DOHH2 (cell line): Measurements from ENCODE around the gene UBE2K.

ENCODE experiments used
- CTCF ChIP-seq: fragments of 200-600 bp; sonication (generic); IDR thresholded peaks from one replicate; pipeline ENCODE4 v1.5.1; 2014; ENCODE audit warnings: antibody characterized with exemption, mild to moderate bottlenecking, low read depth, low read length; ENCODE audit not compliant: poor library complexity, severe bottlenecking
- EZH2phosphoT487 ChIP-seq: fragments of 200-600 bp; sonication (generic); IDR thresholded peaks from 2 replicates; pipeline ENCODE4 v1.6.1; 2017; ENCODE audit warnings: borderline replicate concordance, mild to moderate bottlenecking, antibody characterized with exemption, low read length, moderate library complexity, mixed read lengths

DNA sequence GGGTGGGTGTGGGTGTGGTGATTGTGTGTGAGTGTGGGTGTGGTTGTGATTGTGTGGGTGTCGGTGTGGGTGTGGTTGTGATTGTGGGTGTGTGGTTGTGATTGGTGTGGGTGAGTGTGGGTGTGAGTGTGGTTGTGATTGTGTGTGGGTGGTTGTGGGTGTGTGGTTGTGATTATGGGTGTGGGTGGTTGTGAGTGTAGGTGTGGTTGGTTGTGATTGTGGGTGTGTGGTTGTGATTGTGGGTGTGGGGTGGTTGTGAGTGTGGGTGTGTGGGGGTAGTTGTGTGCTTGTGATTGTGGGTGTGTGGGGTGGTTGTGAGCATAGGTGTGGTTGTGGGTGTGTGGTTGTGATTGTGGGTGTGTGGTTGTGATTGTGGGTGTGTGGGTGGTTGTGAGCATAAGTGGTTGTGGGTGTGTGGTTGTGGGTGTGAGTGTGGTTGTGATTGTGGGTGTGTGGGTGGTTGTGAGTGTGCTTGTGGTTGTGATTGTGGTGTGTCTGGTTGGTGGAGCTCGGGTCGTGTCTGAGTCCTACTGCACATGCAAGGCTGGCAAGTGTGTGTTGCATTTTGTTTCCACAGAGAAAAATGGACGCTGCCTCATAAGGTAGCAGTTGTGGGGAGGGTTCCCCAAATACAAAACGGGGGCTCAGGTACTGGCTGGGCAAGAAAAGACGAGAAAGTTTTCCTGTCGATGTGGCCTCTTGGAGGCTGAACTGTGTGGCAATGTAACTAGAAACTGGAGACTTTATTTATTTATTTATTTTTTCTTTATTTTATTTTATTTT, 116.7 kb downstream of the UBE2K start:
- no peak for TF ChIP-seq CTCF
- no peak for TF ChIP-seq EZH2phosphoT487
